Vagina (tissue), 2 donors: Measurements from ENCODE around the gene CAMK2A.

Experiments used
- CTCF ChIP-seq, 3 experiments: fragments of 450-650 bp in 2 of 3; fragments of 200-600 bp in 1 of 3; sonication (generic) in 1 of 3; IDR thresholded peaks; one replicate each; pipeline ENCODE4 v1.5.1; 2017 to 2019; ENCODE audit warnings: antibody characterized with exemption in 3 of 3, mild to moderate bottlenecking in 2 of 3, moderate library complexity in 2 of 3
- POLR2A ChIP-seq, 2 donors: fragments of 450-650 bp; IDR thresholded peaks; one replicate each; pipeline ENCODE4 v1.6.1; 2017; ENCODE audit warnings: antibody characterized with exemption in 2 of 2, mild to moderate bottlenecking in 2 of 2, moderate library complexity in 2 of 2
- POLR2AphosphoS5 ChIP-seq, 2 donors: sonication (generic); formaldehyde crosslinking; IDR thresholded peaks; one replicate each; pipeline ENCODE4 v1.9.0; 2017; ENCODE audit warnings: antibody characterized with exemption in 2 of 2, mild to moderate bottlenecking in 2 of 2, low read depth in 1 of 2; ENCODE audit not compliant: insufficient read depth in 1 of 2

GRCh38 chr5:150192462-150192861 lies 97.1 kb downstream of the CAMK2A start:
- TF ChIP-seq CTCF (IDR thresholded peaks at IDR 0.05) (no peak), POLR2AphosphoS5 (IDR thresholded peaks at IDR 0.05; ENCODE audit: insufficient read depth in 1 of 2, low read depth in 1 of 2) (no peak), POLR2A (IDR thresholded peaks at IDR 0.05) (no peak)
